Liver (tissue), 9 donors: ENCODE results near the gene TDRD9. TPM values are rescaled to one million over a fixed set of nuclear protein-coding genes. Genes with fewer than 3 reads are reported as not detected.

Experiments
- DNase-seq: peaks from one replicate; pipeline ENCODE4 v3.0.0-alpha.2; 2017; ENCODE audit warnings: low spot score
- H3K27ac ChIP-seq, 2 donors: one replicate each; pipeline ENCODE4 v1.7.0; 2013; ENCODE audit warnings: inconsistent platforms in 2 of 2, low read length in 2 of 2, control low read depth in 1 of 2, low read depth in 1 of 2, mild to moderate bottlenecking in 1 of 2
- H3K27me3 ChIP-seq, 4 donors: one replicate each; pipeline versions ENCODE4 v1.6.1 to v1.7.0; 2013; ENCODE audit warnings: low read length in 3 of 4, inconsistent platforms in 1 of 4, mild to moderate bottlenecking in 1 of 4, moderate library complexity in 1 of 4; ENCODE audit not compliant: control insufficient read depth in 4 of 4, insufficient read depth in 4 of 4
- H3K36me3 ChIP-seq, 4 donors: one replicate each; pipeline versions ENCODE4 v1.6.1 to v1.7.0; 2013; ENCODE audit warnings: low read length in 3 of 4, mild to moderate bottlenecking in 3 of 4, low read depth in 1 of 4, moderate library complexity in 1 of 4; ENCODE audit not compliant: control insufficient read depth in 4 of 4, insufficient read depth in 3 of 4
- H3K4me1 ChIP-seq, 4 donors: one replicate each; pipeline versions ENCODE4 v1.6.1 to v1.7.0; 2013; ENCODE audit warnings: low read length in 3 of 4, mild to moderate bottlenecking in 3 of 4, moderate library complexity in 1 of 4; ENCODE audit not compliant: control insufficient read depth in 4 of 4, insufficient read depth in 4 of 4
- H3K4me3 ChIP-seq, 3 donors: one replicate each; pipeline versions ENCODE4 v1.6.1 to v1.7.0; 2013; ENCODE audit warnings: low read length in 3 of 3, control low read depth in 1 of 3, low read depth in 1 of 3, mild to moderate bottlenecking in 1 of 3
- H3K9ac ChIP-seq, 2 donors: one replicate each; pipeline ENCODE4 v1.7.0; 2013; ENCODE audit warnings: low read length in 2 of 2, mild to moderate bottlenecking in 2 of 2, moderate library complexity in 2 of 2, control low read depth in 1 of 2, low read depth in 1 of 2
- H3K9me3 ChIP-seq, 4 donors: one replicate each; pipeline versions ENCODE4 v1.6.1 to v1.7.0; 2013; ENCODE audit warnings: low read length in 3 of 4; ENCODE audit not compliant: control insufficient read depth in 4 of 4
- EGR1 ChIP-seq, 2 donors: IDR thresholded peaks; 2 replicates each; pipeline ENCODE4 v1.6.1; 2016 to 2018; ENCODE audit warnings: antibody characterized with exemption in 2 of 2, low read depth in 2 of 2
- FOXA1 ChIP-seq: IDR thresholded peaks from 2 replicates; pipeline ENCODE4 v1.6.1; 2016; ENCODE audit warnings: antibody characterized with exemption
- FOXA2 ChIP-seq: IDR thresholded peaks from 2 replicates; pipeline ENCODE4 v1.6.1; 2016; ENCODE audit warnings: antibody characterized with exemption
- GABPA ChIP-seq, 2 donors: IDR thresholded peaks in 1 of 2; conservative IDR thresholded peaks in 1 of 2; 2 replicates each; pipeline ENCODE4 v1.6.1; 2016; ENCODE audit warnings: antibody characterized with exemption in 2 of 2, mild to moderate bottlenecking in 1 of 2, moderate library complexity in 1 of 2
- HNF4A ChIP-seq, 2 donors: conservative IDR thresholded peaks; 2 replicates each; pipeline ENCODE4 v1.6.1; 2016; ENCODE audit warnings: antibody characterized with exemption in 2 of 2, mild to moderate bottlenecking in 2 of 2
- HNF4G ChIP-seq: IDR thresholded peaks from 2 replicates; pipeline ENCODE4 v1.6.1; 2016; ENCODE audit warnings: antibody characterized with exemption
- MAX ChIP-seq: IDR thresholded peaks from 2 replicates; pipeline ENCODE4 v1.6.1; 2016; ENCODE audit warnings: antibody characterized with exemption
- RAD21 ChIP-seq, 2 donors: IDR thresholded peaks; 2 replicates each; pipeline ENCODE4 v1.6.1; 2016; ENCODE audit warnings: antibody characterized with exemption in 2 of 2, mild to moderate bottlenecking in 2 of 2
- RXRA ChIP-seq, 2 donors: IDR thresholded peaks; 2 replicates each; pipeline ENCODE4 v1.6.1; 2017 to 2018; ENCODE audit warnings: antibody characterized with exemption in 2 of 2, mild to moderate bottlenecking in 1 of 2
- SP1 ChIP-seq: IDR thresholded peaks from 2 replicates; pipeline ENCODE4 v1.6.1; 2018; ENCODE audit warnings: antibody characterized with exemption, mild to moderate bottlenecking
- TAF1 ChIP-seq: conservative IDR thresholded peaks from 2 replicates; pipeline ENCODE4 v1.6.1; 2016; ENCODE audit warnings: antibody characterized with exemption, mild to moderate bottlenecking
- YY1 ChIP-seq: IDR thresholded peaks from 2 replicates; pipeline ENCODE4 v1.6.1; 2016; ENCODE audit warnings: antibody characterized with exemption, mild to moderate bottlenecking
- WGBS: extraction: QIAGEN DNeasy Blood & Tissue Kit; methylation state at CpG from one replicate; pipeline ENCODE4 v1.1.7; 2013; 5-methylcytosine and 5-hydroxymethylcytosine counted together
- polyA plus RNA-seq, 2 donors: library from polyadenylated mRNA; stranded (reverse) in 1 of 2; unstranded in 1 of 2; fragments of 200-250 nt in 1 of 2; fragments of >200 nt in 1 of 2; fragmentation: Nextera tagmentation in 1 of 2; extraction: Ambion mirVana in 1 of 2; gene quantifications; one replicate each; pipeline versions ENCODE4 v1.2.1 to v1.2.3, GENCODE V29; 2013 to 2015
- total RNA-seq, 2 donors: library from RNA; depleted of rRNA; stranded (reverse); fragments of >200 nt; gene quantifications; one replicate each; pipeline ENCODE4 v1.2.3, GENCODE V29; 2014
- TF ChIP-seq, protein P1 (sequence below): IDR thresholded peaks from 2 replicates; pipeline ENCODE4 v1.6.1; 2016; ENCODE audit warnings: antibody characterized with exemption
- TF ChIP-seq, protein P2 (sequence below): IDR thresholded peaks from 2 replicates; pipeline ENCODE4 v1.6.1; 2016; ENCODE audit warnings: antibody characterized with exemption, mild to moderate bottlenecking
- donor health status: healthy.
- donor health status: healthy.
- donor health status: healthy.
- donor health status: healthy.
- donor health status: healthy.

TDRD9 gene
- total and polyA plus RNA-seq, 4 donors = 0.12 to 1.0 (median 0.46) TPM

DNA sequence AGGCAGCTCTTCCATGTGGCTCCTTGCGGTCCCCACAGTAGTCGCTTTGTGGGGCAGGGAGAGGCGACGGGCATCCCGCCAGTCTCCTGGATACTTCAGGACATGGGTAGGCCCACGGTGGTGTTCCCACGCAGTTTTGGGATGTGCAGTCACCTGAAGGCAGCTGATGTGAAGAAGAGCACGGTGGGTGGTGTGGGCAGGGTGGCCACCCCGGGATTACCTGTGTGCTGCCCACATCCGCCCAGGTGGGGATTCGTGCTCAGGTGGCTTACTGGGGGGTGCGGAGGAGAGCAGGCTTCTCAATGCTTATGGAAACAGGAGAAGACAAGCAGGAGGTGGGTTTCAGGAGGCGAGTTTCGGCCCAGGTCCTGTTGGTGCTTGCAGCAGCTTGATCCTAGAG is 28.4 kb upstream of the TDRD9 start:
- H3K9me3 ChIP-seq = no peaks in the 10 kb centered on the region
- TF ChIP-seq, protein P1, sequence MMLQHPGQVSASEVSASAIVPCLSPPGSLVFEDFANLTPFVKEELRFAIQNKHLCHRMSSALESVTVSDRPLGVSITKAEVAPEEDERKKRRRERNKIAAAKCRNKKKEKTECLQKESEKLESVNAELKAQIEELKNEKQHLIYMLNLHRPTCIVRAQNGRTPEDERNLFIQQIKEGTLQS = no peak
- TF ChIP-seq FOXA1 (no peak), RXRA (IDR thresholded peaks at IDR 0.05) (no peak), YY1 (no peak), FOXA2 (no peak), HNF4A (conservative IDR thresholded peaks at IDR 0.05) (no peak), HNF4G (no peak), RAD21 (IDR thresholded peaks at IDR 0.05) (no peak)
- TF ChIP-seq, protein P2, sequence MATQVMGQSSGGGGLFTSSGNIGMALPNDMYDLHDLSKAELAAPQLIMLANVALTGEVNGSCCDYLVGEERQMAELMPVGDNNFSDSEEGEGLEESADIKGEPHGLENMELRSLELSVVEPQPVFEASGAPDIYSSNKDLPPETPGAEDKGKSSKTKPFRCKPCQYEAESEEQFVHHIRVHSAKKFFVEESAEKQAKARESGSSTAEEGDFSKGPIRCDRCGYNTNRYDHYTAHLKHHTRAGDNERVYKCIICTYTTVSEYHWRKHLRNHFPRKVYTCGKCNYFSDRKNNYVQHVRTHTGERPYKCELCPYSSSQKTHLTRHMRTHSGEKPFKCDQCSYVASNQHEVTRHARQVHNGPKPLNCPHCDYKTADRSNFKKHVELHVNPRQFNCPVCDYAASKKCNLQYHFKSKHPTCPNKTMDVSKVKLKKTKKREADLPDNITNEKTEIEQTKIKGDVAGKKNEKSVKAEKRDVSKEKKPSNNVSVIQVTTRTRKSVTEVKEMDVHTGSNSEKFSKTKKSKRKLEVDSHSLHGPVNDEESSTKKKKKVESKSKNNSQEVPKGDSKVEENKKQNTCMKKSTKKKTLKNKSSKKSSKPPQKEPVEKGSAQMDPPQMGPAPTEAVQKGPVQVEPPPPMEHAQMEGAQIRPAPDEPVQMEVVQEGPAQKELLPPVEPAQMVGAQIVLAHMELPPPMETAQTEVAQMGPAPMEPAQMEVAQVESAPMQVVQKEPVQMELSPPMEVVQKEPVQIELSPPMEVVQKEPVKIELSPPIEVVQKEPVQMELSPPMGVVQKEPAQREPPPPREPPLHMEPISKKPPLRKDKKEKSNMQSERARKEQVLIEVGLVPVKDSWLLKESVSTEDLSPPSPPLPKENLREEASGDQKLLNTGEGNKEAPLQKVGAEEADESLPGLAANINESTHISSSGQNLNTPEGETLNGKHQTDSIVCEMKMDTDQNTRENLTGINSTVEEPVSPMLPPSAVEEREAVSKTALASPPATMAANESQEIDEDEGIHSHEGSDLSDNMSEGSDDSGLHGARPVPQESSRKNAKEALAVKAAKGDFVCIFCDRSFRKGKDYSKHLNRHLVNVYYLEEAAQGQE = no peak
- 97% methylated on average over 14 of the region's 14 CpGs for WGBS
- DNase-seq = no peak
- H3K4me1 ChIP-seq = peaks cover 12 to 20% (median 18%) of the 10 kb centered on the region in 4 donors
- no peak overlapping the region for H3K4me3 ChIP-seq
- no peak overlapping the region for H3K9ac ChIP-seq
- H3K27me3 ChIP-seq = no peaks in the 10 kb centered on the region
- no peak overlapping the region for H3K27ac ChIP-seq
- H3K36me3 ChIP-seq = no peaks in the 10 kb centered on the region

DNA sequence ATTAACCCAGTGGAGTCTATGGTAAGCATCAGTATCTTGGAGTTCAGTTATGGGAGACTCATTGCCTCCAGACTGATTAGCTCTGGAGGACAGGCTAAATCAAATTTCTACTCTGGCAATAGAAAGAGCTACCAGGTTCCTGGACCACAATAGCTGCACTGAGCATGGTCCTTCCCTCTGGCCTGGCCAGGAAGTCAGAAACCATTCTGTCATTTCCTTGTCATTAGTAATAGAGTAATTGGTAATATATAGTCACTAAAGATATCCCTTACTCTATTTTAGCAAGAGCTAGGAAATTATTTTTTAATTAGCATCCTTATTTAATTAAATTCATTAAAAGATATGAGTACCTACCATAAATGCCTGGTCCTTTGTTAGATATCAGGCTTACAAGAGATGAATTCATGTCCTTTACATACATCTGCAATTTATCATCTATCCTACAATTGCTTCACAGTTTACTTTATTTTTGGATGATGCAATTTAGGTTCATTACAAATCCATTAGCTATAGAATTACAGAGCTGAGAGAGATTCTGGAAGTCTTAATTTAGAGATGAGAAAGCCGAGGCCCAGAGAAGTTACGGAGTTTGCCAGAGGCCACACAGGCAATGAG is 23.7 kb upstream of the TDRD9 start:
- H3K27ac ChIP-seq = no peak overlapping the region
- TF ChIP-seq, protein P2 = no peak
- no peak for TF ChIP-seq SP1
- no peak for TF ChIP-seq TAF1
- TF ChIP-seq GABPA (IDR thresholded peaks at IDR 0.05 in 1 of 2, conservative IDR thresholded peaks at IDR 0.05 in 1 of 2) = no peak
- no peak for TF ChIP-seq EGR1 (IDR thresholded peaks at IDR 0.05; ENCODE audit: low read depth in 2 of 2)
- TF ChIP-seq FOXA2 = no peak
- TF ChIP-seq, protein P1 = no peak
- TF ChIP-seq RXRA (IDR thresholded peaks at IDR 0.05) = no peak
- no peak for TF ChIP-seq MAX
- no peak for TF ChIP-seq HNF4G
- TF ChIP-seq HNF4A (conservative IDR thresholded peaks at IDR 0.05) = no peak
- no peak for TF ChIP-seq FOXA1
- no peak overlapping the region for H3K4me3 ChIP-seq
- peaks cover 0 to 1% (median 0%) of the 10 kb centered on the region in 4 donors for H3K36me3 ChIP-seq
- peaks cover 0 to 5% (median under 1%) of the 10 kb centered on the region in 4 donors for H3K4me1 ChIP-seq
- no peaks in the 10 kb centered on the region for H3K9me3 ChIP-seq
- DNase-seq = no peak
- no peaks in the 10 kb centered on the region for H3K27me3 ChIP-seq
- no peak overlapping the region for H3K9ac ChIP-seq
- WGBS = 98% methylated on average over 2 of the region's 2 CpGs
